Measurements from ENCODE around the gene TNIK. TPM values are rescaled to one million over a fixed set of nuclear protein-coding genes. Genes with fewer than 3 reads are reported as not detected.

The TNIK gene
- polyA plus RNA-seq, 1 of the 3 experiments (the other 2 are of a cell fraction): 19.4 TPM

- no peaks in the 10 kb centered on the region for H3K9me2 ChIP-seq
- H3K4me1 ChIP-seq (ENCODE audit: control insufficient read depth in 1 of 2, insufficient read depth in 2 of 2, low read depth in 1 of 2, low read length in 1 of 2): no peaks in the 10 kb centered on the region
- no peak overlapping the region for H2AFZ ChIP-seq (ENCODE audit: low read depth)
- H3K4me2 ChIP-seq: no peak overlapping the region
- H3K9me3 ChIP-seq: no peaks in the 10 kb centered on the region
- H3K79me2 ChIP-seq (ENCODE audit: insufficient read depth): no peaks in the 10 kb centered on the region
- TF ChIP-seq SMC3 (IDR thresholded peaks at IDR 0.05; ENCODE audit: low read depth, low read length) (no peak), NFIC (IDR thresholded peaks at IDR 0.05; ENCODE audit: borderline replicate concordance) (no peak), RFX5 (IDR thresholded peaks at IDR 0.05; ENCODE audit: low read length) (no peak), SIN3A (IDR thresholded peaks at IDR 0.05; ENCODE audit: borderline replicate concordance, low read depth, low read length) (no peak), REST (IDR thresholded peaks at IDR 0.05; ENCODE audit: low read depth, low read length) (no peak), FOXJ3 (CRISPR knock-in tag; IDR thresholded peaks at IDR 0.05) (no peak)
- ChIA-PET CTCF (no interaction called here), POLR2A (no interaction called here)
- no peaks in the 10 kb centered on the region for H4K20me1 ChIP-seq (ENCODE audit: insufficient read depth)
- no peak overlapping the region for H3K4me3 ChIP-seq (ENCODE audit: low read depth in 2 of 2, low read length in 1 of 2)
- H3K9ac ChIP-seq: no peak overlapping the region
- H3K27ac ChIP-seq (ENCODE audit: low read depth in 2 of 2, low read length in 1 of 2): no peak overlapping the region
- H3F3A ChIP-seq (replicated peaks; ENCODE audit: insufficient read depth): no peaks in the 10 kb centered on the region
- no peaks in the 10 kb centered on the region for H3K36me3 ChIP-seq (replicated peaks in 1 of 2; ENCODE audit: control insufficient read depth in 1 of 2, insufficient read depth in 2 of 2, low read length in 1 of 2)
- H3K27me3 ChIP-seq (ENCODE audit: insufficient read depth): no peaks in the 10 kb centered on the region
- no peak for DNase-seq
Observed at GRCh38 chr3:171495413-171495812, 35.2 kb upstream of the TNIK start.

GRCh38 chr3:171494457-171495109 is 34.4 kb upstream of the TNIK start:
- 83% methylated on average over 4 of the region's 4 CpGs for WGBS (ENCODE audit: low lambda C conversion rate)
- Histone ChIP-seq H3F3A (replicated peaks; ENCODE audit: insufficient read depth) (no peaks in the 10 kb centered on the region), H3K27me3 (ENCODE audit: insufficient read depth) (no peaks in the 10 kb centered on the region), H4K20me1 (ENCODE audit: insufficient read depth) (no peaks in the 10 kb centered on the region), H3K36me3 (replicated peaks in 1 of 2; ENCODE audit: control insufficient read depth in 1 of 2, insufficient read depth in 2 of 2, low read length in 1 of 2) (no peaks in the 10 kb centered on the region), H3K79me2 (ENCODE audit: insufficient read depth) (no peaks in the 10 kb centered on the region), H3K4me1 (ENCODE audit: control insufficient read depth in 1 of 2, insufficient read depth in 2 of 2, low read depth in 1 of 2, low read length in 1 of 2) (no peaks in the 10 kb centered on the region), H3K4me2 (no peak overlapping the region), H3K4me3 (ENCODE audit: low read depth in 2 of 2, low read length in 1 of 2) (no peak overlapping the region), H3K27ac (ENCODE audit: low read depth in 2 of 2, low read length in 1 of 2) (no peak overlapping the region), H2AFZ (ENCODE audit: low read depth) (no peak overlapping the region), H3K9me2 (no peaks in the 10 kb centered on the region), H3K9ac (no peak overlapping the region), H3K9me3 (no peaks in the 10 kb centered on the region)
- TF ChIP-seq FOSL2 (IDR thresholded peaks at IDR 0.05; ENCODE audit: borderline replicate concordance, low read depth) (no peak), SIN3A (IDR thresholded peaks at IDR 0.05; ENCODE audit: borderline replicate concordance, low read depth, low read length) (no peak), RXRA (IDR thresholded peaks at IDR 0.05; ENCODE audit: borderline replicate concordance, low read depth) (no peak), IRF3 (IDR thresholded peaks at IDR 0.05; ENCODE audit: low read depth, low read length) (no peak), CTCF (IDR thresholded peaks at IDR 0.05) (no peak), YY1 (IDR thresholded peaks at IDR 0.05; ENCODE audit: low read depth) (no peak)
- POLR2A ChIA-PET: no interaction called here
- CTCF ChIA-PET: no interaction called here
- DNase-seq: no peak
